ENCODE data around the gene OCRL.

GRCh38 chrX:129632443-129632842 is 92.4 kb downstream of the OCRL start:
- TF ChIP-seq, protein P1, sequence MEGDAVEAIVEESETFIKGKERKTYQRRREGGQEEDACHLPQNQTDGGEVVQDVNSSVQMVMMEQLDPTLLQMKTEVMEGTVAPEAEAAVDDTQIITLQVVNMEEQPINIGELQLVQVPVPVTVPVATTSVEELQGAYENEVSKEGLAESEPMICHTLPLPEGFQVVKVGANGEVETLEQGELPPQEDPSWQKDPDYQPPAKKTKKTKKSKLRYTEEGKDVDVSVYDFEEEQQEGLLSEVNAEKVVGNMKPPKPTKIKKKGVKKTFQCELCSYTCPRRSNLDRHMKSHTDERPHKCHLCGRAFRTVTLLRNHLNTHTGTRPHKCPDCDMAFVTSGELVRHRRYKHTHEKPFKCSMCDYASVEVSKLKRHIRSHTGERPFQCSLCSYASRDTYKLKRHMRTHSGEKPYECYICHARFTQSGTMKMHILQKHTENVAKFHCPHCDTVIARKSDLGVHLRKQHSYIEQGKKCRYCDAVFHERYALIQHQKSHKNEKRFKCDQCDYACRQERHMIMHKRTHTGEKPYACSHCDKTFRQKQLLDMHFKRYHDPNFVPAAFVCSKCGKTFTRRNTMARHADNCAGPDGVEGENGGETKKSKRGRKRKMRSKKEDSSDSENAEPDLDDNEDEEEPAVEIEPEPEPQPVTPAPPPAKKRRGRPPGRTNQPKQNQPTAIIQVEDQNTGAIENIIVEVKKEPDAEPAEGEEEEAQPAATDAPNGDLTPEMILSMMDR (IDR thresholded peaks at IDR 0.05; ENCODE audit: insufficient read depth, low read depth, low read length), result no peak
- no peak for TF ChIP-seq EZH2 (IDR thresholded peaks at IDR 0.05; ENCODE audit: insufficient read depth, low read length)
